AG20443 (cell line): ENCODE results near the gene OR4D1.

Experiments used
- DNase-seq: peaks from one replicate; pipeline ENCODE4 v3.0.0; 2012; ENCODE audit warnings: low spot score, mixed read lengths

Gene OR4D1

GRCh38 chr17:58193641-58194255 is 45.6 kb downstream of the OR4D1 start:
- no peak for DNase-seq

GRCh38 chr17:58195518-58196123 is 47.4 kb downstream of the OR4D1 start:
- no peak for DNase-seq

- DNase-seq = no peak
Observed at GRCh38 chr17:58196610-58197009, 48.4 kb downstream of the OR4D1 start.

GRCh38 chr17:58200024-58200633 is 51.9 kb downstream of the OR4D1 start:
- DNase-seq = peak; percentile 55

GRCh38 chr17:58202859-58203258 is 54.7 kb downstream of the OR4D1 start:
- DNase-seq = no peak

- no peak for DNase-seq
Observed at GRCh38 chr17:58204796-58205195, 56.6 kb downstream of the OR4D1 start.

- DNase-seq = no peak
Observed at GRCh38 chr17:58205936-58206335, 57.8 kb downstream of the OR4D1 start.

- no peak for DNase-seq
Observed at GRCh38 chr17:58207451-58207850, 59.3 kb downstream of the OR4D1 start.

- no peak for DNase-seq
Observed at GRCh38 chr17:58208344-58208743, 60.2 kb downstream of the OR4D1 start.
